ENCODE results near the gene SMAP1.
"Not testable (repeated sequence)": the region's sequence is repeated elsewhere in the genome, so short reads cannot be mapped to it uniquely, and the experiment has no call there.

The SMAP1 gene

GRCh38 chr6:70742462-70742861 is 74.8 kb downstream of the SMAP1 start:
- DNase-seq: not testable (repeated sequence)

GRCh38 chr6:70753870-70754380 is 86.2 kb downstream of the SMAP1 start:
- no peak for DNase-seq

GRCh38 chr6:70758883-70759282 is 91.2 kb downstream of the SMAP1 start:
- no peak for DNase-seq

- DNase-seq: no peak
Measured at GRCh38 chr6:70763754-70764510, 96.2 kb downstream of the SMAP1 start.

GRCh38 chr6:70764706-70765105 is 97.0 kb downstream of the SMAP1 start:
- DNase-seq: no peak

- DNase-seq: not testable (repeated sequence)
Measured at GRCh38 chr6:70771351-70771750, 103.7 kb downstream of the SMAP1 start.

GRCh38 chr6:70779934-70780333 is 112.3 kb downstream of the SMAP1 start:
- DNase-seq: no peak

GRCh38 chr6:70790483-70791224 is 123.0 kb downstream of the SMAP1 start:
- DNase-seq: no peak

- no peak for DNase-seq
Measured at GRCh38 chr6:70797625-70798024, 129.9 kb downstream of the SMAP1 start.

- DNase-seq: no peak
Measured at GRCh38 chr6:70806086-70806485, 138.4 kb downstream of the SMAP1 start.

- DNase-seq: no peak
Measured at GRCh38 chr6:70811788-70812187, 144.1 kb downstream of the SMAP1 start.

- DNase-seq: no peak
Measured at GRCh38 chr6:70813885-70814284, 146.2 kb downstream of the SMAP1 start.

- DNase-seq: no peak
Measured at GRCh38 chr6:70819646-70820045, 152.0 kb downstream of the SMAP1 start.

- no peak for DNase-seq
Measured at GRCh38 chr6:70820778-70821177, 153.1 kb downstream of the SMAP1 start.

GRCh38 chr6:70821751-70822150 is 154.1 kb downstream of the SMAP1 start:
- DNase-seq: no peak

GRCh38 chr6:70823651-70824050 is 156.0 kb downstream of the SMAP1 start:
- DNase-seq: no peak

- no peak for DNase-seq
Measured at GRCh38 chr6:70831427-70831826, 163.7 kb downstream of the SMAP1 start.

GRCh38 chr6:70834520-70834919 is 166.8 kb downstream of the SMAP1 start:
- DNase-seq: no peak

- no peak for DNase-seq
Measured at GRCh38 chr6:70838907-70839285, 171.2 kb downstream of the SMAP1 start.

GRCh38 chr6:70839286-70840266 is 171.9 kb downstream of the SMAP1 start:
- no peak for DNase-seq

- no peak for DNase-seq
Measured at GRCh38 chr6:70841112-70841511, 173.4 kb downstream of the SMAP1 start.

- no peak for DNase-seq
Measured at GRCh38 chr6:70842541-70842940, 174.9 kb downstream of the SMAP1 start.

- DNase-seq: no peak
Measured at GRCh38 chr6:70843328-70843918, 175.7 kb downstream of the SMAP1 start.
